ENCODE results near the gene MBTPS1.

The MBTPS1 gene

GRCh38 chr16:84085773-84086172, 31.0 kb downstream of the MBTPS1 start:
- Mint-ChIP-seq H3K4me1 (peaks cover 53% of the 10 kb centered on the region), H3K9me3 (no peaks in the 10 kb centered on the region), H3K27me3 (no peaks in the 10 kb centered on the region), H3K36me3 (peaks cover 52% of the 10 kb centered on the region), H3K4me3 (no peak overlapping the region), H3K27ac (peak overlapping the region; percentile 42)
- DNase-seq, result no peak
- CTCF ChIA-PET, result interaction anchor here (0.9 to 7.4 kb wide), 12 partner anchors 11 to 641 kb away, joined by 3 to 123 read pairs (median 4); partner anchors contain the start of gene TAF1C

- Mint-ChIP-seq H3K4me1 (peaks cover 52% of the 10 kb centered on the region), H3K27me3 (no peaks in the 10 kb centered on the region), H3K4me3 (no peak overlapping the region), H3K27ac (no peak overlapping the region), H3K9me3 (no peaks in the 10 kb centered on the region), H3K36me3 (peaks cover 55% of the 10 kb centered on the region)
- DNase-seq, result no peak
- CTCF ChIA-PET, result interaction anchor here (0.9 to 7.4 kb wide), 20 partner anchors 10 to 641 kb away, joined by 3 to 123 read pairs (median 3); partner anchors contain the start of gene TAF1C
Measured at GRCh38 chr16:84085271-84085667, 31.5 kb downstream of the MBTPS1 start.

- Mint-ChIP-seq H3K27ac (no peak overlapping the region), H3K9me3 (no peaks in the 10 kb centered on the region), H3K4me1 (peaks cover 46% of the 10 kb centered on the region), H3K36me3 (peaks cover 55% of the 10 kb centered on the region), H3K27me3 (no peaks in the 10 kb centered on the region), H3K4me3 (no peak overlapping the region)
- DNase-seq, result peak; percentile 81
- CTCF ChIA-PET, result interaction anchor here (0.5 to 7.4 kb wide), 24 partner anchors 10 to 642 kb away, joined by 3 to 123 read pairs (median 3); partner anchors contain the start of genes MBTPS1 and TAF1C
Measured at GRCh38 chr16:84084570-84085270, 32.0 kb downstream of the MBTPS1 start.

- Mint-ChIP-seq H3K9me3 (no peaks in the 10 kb centered on the region), H3K4me1 (peaks cover 29% of the 10 kb centered on the region), H3K27ac (no peak overlapping the region), H3K4me3 (no peak overlapping the region), H3K36me3 (peaks cover 52% of the 10 kb centered on the region), H3K27me3 (no peaks in the 10 kb centered on the region)
- DNase-seq, result no peak
- CTCF ChIA-PET, result interaction anchor here (0.8 to 3.0 kb wide), 5 partner anchors 17 to 104 kb away, joined by 3 to 19 read pairs (median 5); partner anchors contain the start of gene TAF1C
Measured at GRCh38 chr16:84082835-84083569, 33.7 kb downstream of the MBTPS1 start.

- H3K4me1 Mint-ChIP-seq, result peaks cover 21% of the 10 kb centered on the region
- H3K36me3 Mint-ChIP-seq, result peaks cover 46% of the 10 kb centered on the region
- CTCF ChIA-PET, result interaction anchor here (1.2 to 3.2 kb wide), 2 partner anchors 93 to 94 kb away, joined by 7 to 12 read pairs; no protein-coding TSS in a partner anchor
- H3K9me3 Mint-ChIP-seq, result no peaks in the 10 kb centered on the region
- H3K27me3 Mint-ChIP-seq, result no peaks in the 10 kb centered on the region
- DNase-seq, result no peak
- no peak overlapping the region for H3K4me3 Mint-ChIP-seq
- no peak overlapping the region for H3K27ac Mint-ChIP-seq
Measured at GRCh38 chr16:84082110-84082509, 34.6 kb downstream of the MBTPS1 start.

GRCh38 chr16:84081446-84081989, 35.2 kb downstream of the MBTPS1 start:
- no peak for DNase-seq
- Mint-ChIP-seq H3K4me1 (peaks cover 15% of the 10 kb centered on the region), H3K27ac (no peak overlapping the region), H3K36me3 (peaks cover 43% of the 10 kb centered on the region), H3K9me3 (no peaks in the 10 kb centered on the region), H3K27me3 (no peaks in the 10 kb centered on the region), H3K4me3 (no peak overlapping the region)
- CTCF ChIA-PET, result interaction anchor here (0.6 to 3.2 kb wide), 3 partner anchors 11 to 94 kb away, joined by 3 to 12 read pairs (median 3); no protein-coding TSS in a partner anchor

GRCh38 chr16:84080813-84081212, 35.9 kb downstream of the MBTPS1 start:
- Mint-ChIP-seq H3K27ac (no peak overlapping the region), H3K36me3 (peaks cover 38% of the 10 kb centered on the region), H3K4me3 (no peak overlapping the region), H3K27me3 (no peaks in the 10 kb centered on the region), H3K4me1 (peaks cover 8% of the 10 kb centered on the region), H3K9me3 (no peaks in the 10 kb centered on the region)
- CTCF ChIA-PET, result interaction anchor here (1.0 to 3.2 kb wide), 2 partner anchors 10 to 95 kb away, joined by 3 to 12 read pairs; no protein-coding TSS in a partner anchor
- DNase-seq, result no peak

- Mint-ChIP-seq H3K4me3 (no peak overlapping the region), H3K9me3 (no peaks in the 10 kb centered on the region), H3K4me1 (peaks cover 6% of the 10 kb centered on the region), H3K36me3 (peaks cover 40% of the 10 kb centered on the region), H3K27me3 (no peaks in the 10 kb centered on the region), H3K27ac (no peak overlapping the region)
- DNase-seq, result no peak
- CTCF ChIA-PET, result interaction anchor here (1.4 to 3.2 kb wide), 2 partner anchors 15 to 96 kb away, joined by 7 to 12 read pairs; no protein-coding TSS in a partner anchor
Measured at GRCh38 chr16:84080378-84080777, 36.4 kb downstream of the MBTPS1 start.

- Mint-ChIP-seq H3K9me3 (no peaks in the 10 kb centered on the region), H3K27ac (no peak overlapping the region), H3K4me3 (no peak overlapping the region), H3K4me1 (no peaks in the 10 kb centered on the region), H3K36me3 (peaks cover 44% of the 10 kb centered on the region), H3K27me3 (no peaks in the 10 kb centered on the region)
- CTCF ChIA-PET, result interaction anchor here (0.6 to 3.2 kb wide), 3 partner anchors 14 to 96 kb away, joined by 3 to 12 read pairs (median 7); no protein-coding TSS in a partner anchor
- DNase-seq, result no peak
Measured at GRCh38 chr16:84079664-84080063, 37.1 kb downstream of the MBTPS1 start.

GRCh38 chr16:84075376-84075775, 41.4 kb downstream of the MBTPS1 start:
- H3K36me3 Mint-ChIP-seq, result peaks cover 46% of the 10 kb centered on the region
- CTCF ChIA-PET, result interaction anchor here (0.7 to 0.9 kb wide), 3 partner anchors 10 to 119 kb away, joined by 3 to 4 read pairs (median 3); no protein-coding TSS in a partner anchor
- H3K27ac Mint-ChIP-seq, result no peak overlapping the region
- no peaks in the 10 kb centered on the region for H3K27me3 Mint-ChIP-seq
- no peaks in the 10 kb centered on the region for H3K9me3 Mint-ChIP-seq
- no peaks in the 10 kb centered on the region for H3K4me1 Mint-ChIP-seq
- no peak overlapping the region for H3K4me3 Mint-ChIP-seq
- DNase-seq, result no peak

GRCh38 chr16:84074721-84075120, 42.0 kb downstream of the MBTPS1 start:
- Mint-ChIP-seq H3K4me3 (no peak overlapping the region), H3K9me3 (no peaks in the 10 kb centered on the region), H3K27ac (no peak overlapping the region), H3K36me3 (peaks cover 48% of the 10 kb centered on the region), H3K4me1 (no peaks in the 10 kb centered on the region), H3K27me3 (no peaks in the 10 kb centered on the region)
- no peak for DNase-seq
- CTCF ChIA-PET, result interaction anchor here (0.7 to 0.9 kb wide), 3 partner anchors 11 to 118 kb away, joined by 3 to 4 read pairs (median 3); no protein-coding TSS in a partner anchor

GRCh38 chr16:84072014-84072413, 44.7 kb downstream of the MBTPS1 start:
- CTCF ChIA-PET, result no interaction called here
- Mint-ChIP-seq H3K4me3 (no peak overlapping the region), H3K9me3 (no peaks in the 10 kb centered on the region), H3K36me3 (peaks cover 60% of the 10 kb centered on the region), H3K27ac (no peak overlapping the region), H3K27me3 (no peaks in the 10 kb centered on the region), H3K4me1 (no peaks in the 10 kb centered on the region)
- no peak for DNase-seq

GRCh38 chr16:84071121-84071520, 45.6 kb downstream of the MBTPS1 start:
- no peak for DNase-seq
- Mint-ChIP-seq H3K27me3 (no peaks in the 10 kb centered on the region), H3K4me1 (peaks cover 2% of the 10 kb centered on the region), H3K27ac (no peak overlapping the region), H3K36me3 (peaks cover 60% of the 10 kb centered on the region), H3K4me3 (no peak overlapping the region), H3K9me3 (no peaks in the 10 kb centered on the region)
- CTCF ChIA-PET, result interaction anchor here (1.4 to 1.9 kb wide), 2 partner anchors 10 to 114 kb away, joined by 3 to 7 read pairs; no protein-coding TSS in a partner anchor

- Mint-ChIP-seq H3K9me3 (no peaks in the 10 kb centered on the region), H3K27me3 (no peaks in the 10 kb centered on the region), H3K4me1 (peaks cover 2% of the 10 kb centered on the region), H3K27ac (no peak overlapping the region), H3K36me3 (peaks cover 57% of the 10 kb centered on the region), H3K4me3 (no peak overlapping the region)
- no peak for DNase-seq
- CTCF ChIA-PET, result interaction anchor here (0.9 to 1.9 kb wide), 7 partner anchors 12 to 117 kb away, joined by 3 to 7 read pairs (median 3); partner anchors contain the start of genes OSGIN1 and TAF1C
Measured at GRCh38 chr16:84069540-84069939, 47.2 kb downstream of the MBTPS1 start.

Measured in activated naive CD4-positive, alpha-beta T cell treated with anti-CD3 and anti-CD28 coated beads, Interleukin-2, amount 10 ng/mL, durations not matched to agents 7 days and 5 days (primary cell).